Panc1 (cell line): ENCODE results near the gene DNMT3A.

Experiments used
- TF ChIP-seq, protein P1 (sequence below): fragments of 450-650 bp; IDR thresholded peaks from 2 replicates; pipeline ENCODE4 v1.5.1; 2017; ENCODE audit warnings: mild to moderate bottlenecking
- TF ChIP-seq, protein P2 (sequence below), 2 experiments: IDR thresholded peaks; 2 replicates each; pipeline ENCODE4 v1.6.1; 2011 to 2012; ENCODE audit warnings: low read depth in 2 of 2, control low read depth in 1 of 2, low read length in 1 of 2, mild to moderate bottlenecking in 1 of 2, moderate library complexity in 1 of 2; ENCODE audit not compliant: insufficient read depth in 1 of 2

DNA sequence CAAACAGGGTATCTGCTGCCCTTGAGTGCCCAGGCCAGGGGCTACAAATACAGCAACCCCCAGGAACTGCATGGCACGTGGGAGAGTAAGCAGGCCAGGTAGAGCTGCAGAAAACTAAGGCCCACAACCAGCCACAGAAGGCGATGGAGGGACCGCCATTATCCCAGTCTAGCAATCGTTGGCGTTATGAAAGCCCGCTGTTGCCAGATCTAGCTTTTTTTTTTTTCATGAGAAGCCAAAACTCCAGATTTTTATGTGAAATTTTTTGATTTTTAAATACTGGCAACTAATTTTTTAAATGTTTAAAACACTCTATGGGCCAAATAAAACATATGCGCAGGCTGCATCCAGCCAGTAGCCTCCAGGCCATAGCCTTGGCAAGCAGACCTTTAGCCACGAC is 59.8 kb downstream of the DNMT3A start:
- TF ChIP-seq, protein P1, sequence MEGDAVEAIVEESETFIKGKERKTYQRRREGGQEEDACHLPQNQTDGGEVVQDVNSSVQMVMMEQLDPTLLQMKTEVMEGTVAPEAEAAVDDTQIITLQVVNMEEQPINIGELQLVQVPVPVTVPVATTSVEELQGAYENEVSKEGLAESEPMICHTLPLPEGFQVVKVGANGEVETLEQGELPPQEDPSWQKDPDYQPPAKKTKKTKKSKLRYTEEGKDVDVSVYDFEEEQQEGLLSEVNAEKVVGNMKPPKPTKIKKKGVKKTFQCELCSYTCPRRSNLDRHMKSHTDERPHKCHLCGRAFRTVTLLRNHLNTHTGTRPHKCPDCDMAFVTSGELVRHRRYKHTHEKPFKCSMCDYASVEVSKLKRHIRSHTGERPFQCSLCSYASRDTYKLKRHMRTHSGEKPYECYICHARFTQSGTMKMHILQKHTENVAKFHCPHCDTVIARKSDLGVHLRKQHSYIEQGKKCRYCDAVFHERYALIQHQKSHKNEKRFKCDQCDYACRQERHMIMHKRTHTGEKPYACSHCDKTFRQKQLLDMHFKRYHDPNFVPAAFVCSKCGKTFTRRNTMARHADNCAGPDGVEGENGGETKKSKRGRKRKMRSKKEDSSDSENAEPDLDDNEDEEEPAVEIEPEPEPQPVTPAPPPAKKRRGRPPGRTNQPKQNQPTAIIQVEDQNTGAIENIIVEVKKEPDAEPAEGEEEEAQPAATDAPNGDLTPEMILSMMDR, result no peak
- TF ChIP-seq, protein P2, sequence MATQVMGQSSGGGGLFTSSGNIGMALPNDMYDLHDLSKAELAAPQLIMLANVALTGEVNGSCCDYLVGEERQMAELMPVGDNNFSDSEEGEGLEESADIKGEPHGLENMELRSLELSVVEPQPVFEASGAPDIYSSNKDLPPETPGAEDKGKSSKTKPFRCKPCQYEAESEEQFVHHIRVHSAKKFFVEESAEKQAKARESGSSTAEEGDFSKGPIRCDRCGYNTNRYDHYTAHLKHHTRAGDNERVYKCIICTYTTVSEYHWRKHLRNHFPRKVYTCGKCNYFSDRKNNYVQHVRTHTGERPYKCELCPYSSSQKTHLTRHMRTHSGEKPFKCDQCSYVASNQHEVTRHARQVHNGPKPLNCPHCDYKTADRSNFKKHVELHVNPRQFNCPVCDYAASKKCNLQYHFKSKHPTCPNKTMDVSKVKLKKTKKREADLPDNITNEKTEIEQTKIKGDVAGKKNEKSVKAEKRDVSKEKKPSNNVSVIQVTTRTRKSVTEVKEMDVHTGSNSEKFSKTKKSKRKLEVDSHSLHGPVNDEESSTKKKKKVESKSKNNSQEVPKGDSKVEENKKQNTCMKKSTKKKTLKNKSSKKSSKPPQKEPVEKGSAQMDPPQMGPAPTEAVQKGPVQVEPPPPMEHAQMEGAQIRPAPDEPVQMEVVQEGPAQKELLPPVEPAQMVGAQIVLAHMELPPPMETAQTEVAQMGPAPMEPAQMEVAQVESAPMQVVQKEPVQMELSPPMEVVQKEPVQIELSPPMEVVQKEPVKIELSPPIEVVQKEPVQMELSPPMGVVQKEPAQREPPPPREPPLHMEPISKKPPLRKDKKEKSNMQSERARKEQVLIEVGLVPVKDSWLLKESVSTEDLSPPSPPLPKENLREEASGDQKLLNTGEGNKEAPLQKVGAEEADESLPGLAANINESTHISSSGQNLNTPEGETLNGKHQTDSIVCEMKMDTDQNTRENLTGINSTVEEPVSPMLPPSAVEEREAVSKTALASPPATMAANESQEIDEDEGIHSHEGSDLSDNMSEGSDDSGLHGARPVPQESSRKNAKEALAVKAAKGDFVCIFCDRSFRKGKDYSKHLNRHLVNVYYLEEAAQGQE (IDR thresholded peaks at IDR 0.05; ENCODE audit: insufficient read depth in 1 of 2, low read depth in 2 of 2, low read length in 1 of 2), result no peak
